Myocyte (in vitro differentiated cells): ENCODE results near the gene TAS2R60. TPM values are rescaled to one million over a fixed set of nuclear protein-coding genes. Genes with fewer than 3 reads are reported as not detected.
"Not testable (repeated sequence)": the region's sequence is repeated elsewhere in the genome, so short reads cannot be mapped to it uniquely, and the experiment has no call there.

Source experiments
- DNase-seq: peaks from one replicate; pipeline ENCODE4 v3.0.0-alpha.2; 2012; ENCODE audit warnings: low read depth
- total RNA-seq: library from RNA; depleted of rRNA; stranded (reverse); fragments of >200 nt; gene quantifications from 2 replicates; pipeline ENCODE4 v1.2.3, GENCODE V29; 2014

Gene TAS2R60
- total RNA-seq, 1 donor from 2014 or later: not detected

DNA sequence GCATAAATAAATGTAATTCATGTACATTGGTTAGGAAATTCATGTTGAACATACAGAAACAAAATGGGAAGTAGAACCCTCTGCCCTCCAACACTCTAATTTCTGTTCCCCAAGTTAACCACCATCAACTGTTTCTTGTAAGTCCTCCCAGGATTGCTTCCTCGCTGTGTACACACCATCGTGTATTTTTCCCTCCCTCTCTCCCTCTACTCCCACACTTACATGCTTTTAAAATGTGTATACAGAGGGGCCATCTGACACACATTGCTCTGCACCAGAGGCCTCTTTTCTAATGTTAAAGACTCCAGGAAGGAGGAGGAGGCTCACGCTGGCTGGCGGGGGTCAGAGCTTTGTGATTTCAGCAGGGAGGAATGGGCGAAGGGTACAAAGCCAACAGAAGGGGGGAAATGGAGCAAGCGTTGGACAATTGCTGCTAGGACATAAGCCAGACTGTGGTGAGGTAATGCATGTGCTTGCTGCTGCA, 32.7 kb upstream of the TAS2R60 start:
- no peak for DNase-seq

DNA sequence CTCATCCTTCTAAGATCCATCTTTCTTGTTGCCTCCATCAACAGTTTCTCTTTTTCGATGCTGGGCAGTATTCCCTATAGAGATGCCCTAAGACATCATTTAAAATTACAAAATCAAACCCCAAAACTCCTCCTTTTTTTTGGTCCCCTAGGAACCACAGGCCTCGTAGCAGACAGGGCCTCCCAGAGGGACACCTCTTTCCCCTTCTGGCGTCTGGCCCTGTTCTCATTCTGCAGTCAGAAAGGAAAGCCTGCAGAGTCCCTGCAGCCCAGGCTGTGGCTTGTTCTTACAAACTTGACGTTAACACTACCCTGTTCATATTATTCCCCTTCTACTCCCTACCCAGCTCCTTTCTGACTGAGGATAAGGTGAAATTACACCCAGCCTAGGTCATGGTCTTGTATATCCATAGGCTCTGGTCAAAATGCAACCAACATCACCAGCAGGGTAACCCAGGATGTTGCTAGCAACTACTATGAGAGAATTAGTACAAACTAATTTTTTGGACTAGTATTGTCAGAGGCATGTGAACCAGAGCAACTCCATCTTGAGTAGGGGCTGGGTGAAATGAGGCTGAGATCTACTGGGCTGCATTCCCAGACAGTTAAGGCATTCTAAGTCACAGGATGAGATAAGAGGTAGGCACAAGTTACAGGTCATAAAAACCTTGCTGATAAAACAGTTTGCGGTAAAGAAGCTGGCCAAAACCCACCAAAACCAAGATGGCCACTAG, 31.1 kb upstream of the TAS2R60 start:
- no peak for DNase-seq

DNA sequence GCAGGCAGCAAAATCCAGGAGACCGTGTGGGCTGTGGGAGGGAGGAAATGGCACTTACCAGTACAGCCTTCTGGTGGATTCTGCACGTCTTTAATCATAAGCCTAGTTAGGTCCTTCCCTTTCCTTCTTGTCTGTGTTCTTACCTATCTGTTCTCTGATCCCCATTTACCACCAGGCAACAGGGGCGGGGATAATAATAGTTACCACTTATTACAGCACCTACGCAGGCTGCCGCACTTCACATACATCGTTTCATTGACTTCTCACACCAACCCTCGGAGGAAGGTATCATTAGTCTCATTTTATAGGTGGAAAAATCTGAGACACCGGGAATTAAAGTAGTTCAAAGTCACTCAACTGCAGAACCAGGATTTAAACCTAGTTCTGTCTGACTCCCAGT, 30.1 kb upstream of the TAS2R60 start:
- DNase-seq: no peak

DNA sequence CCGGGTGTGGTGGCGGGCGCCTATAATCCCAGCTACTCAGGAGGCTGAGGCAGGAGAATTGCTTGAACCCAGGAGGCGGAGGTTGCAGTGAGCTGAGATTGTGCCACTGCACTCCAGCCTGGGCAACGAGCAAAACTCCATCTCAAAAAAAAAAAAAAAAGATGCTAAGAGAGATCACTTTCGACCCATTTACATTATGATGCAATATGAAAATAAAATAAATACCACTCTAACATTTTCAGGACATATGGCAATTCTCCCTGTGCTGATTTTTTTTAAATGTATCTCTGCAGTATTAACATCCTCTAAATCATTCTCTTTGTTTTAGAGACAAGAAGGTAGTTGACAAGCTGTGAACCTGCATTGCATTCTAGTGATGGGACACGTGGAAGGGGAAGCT, 28.0 kb upstream of the TAS2R60 start:
- not testable (repeated sequence) for DNase-seq

DNA sequence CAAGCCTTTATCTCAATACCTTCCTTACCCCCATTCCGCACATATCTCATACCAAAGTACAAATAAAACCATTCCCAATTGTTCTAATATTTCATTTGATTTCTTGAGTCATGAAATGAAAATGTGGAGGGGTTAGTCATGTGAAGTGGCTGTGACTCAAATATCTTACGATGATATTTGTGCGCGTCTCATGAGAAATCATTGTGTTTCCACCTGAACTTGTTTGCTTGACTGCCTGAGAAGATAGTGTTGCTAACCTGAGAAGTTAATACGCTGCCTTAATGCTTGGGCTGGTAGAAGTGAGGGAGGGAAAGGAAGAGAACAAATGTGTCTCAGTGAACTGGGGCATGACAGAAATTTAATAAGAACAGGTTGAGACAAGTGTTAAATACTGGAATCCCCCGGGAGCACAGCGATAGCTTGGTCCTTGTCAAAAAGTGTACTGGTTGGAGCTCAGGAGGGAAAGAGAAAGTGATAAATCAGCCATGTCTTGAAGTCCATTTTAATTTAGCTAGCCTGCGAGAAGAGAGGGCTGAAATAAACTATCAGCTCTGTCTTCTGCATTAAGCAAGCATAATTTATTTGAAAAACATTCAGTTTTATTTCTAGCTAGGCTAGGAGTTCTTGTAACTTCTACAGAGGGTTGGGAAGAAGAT, 27.4 kb upstream of the TAS2R60 start:
- no peak for DNase-seq

DNA sequence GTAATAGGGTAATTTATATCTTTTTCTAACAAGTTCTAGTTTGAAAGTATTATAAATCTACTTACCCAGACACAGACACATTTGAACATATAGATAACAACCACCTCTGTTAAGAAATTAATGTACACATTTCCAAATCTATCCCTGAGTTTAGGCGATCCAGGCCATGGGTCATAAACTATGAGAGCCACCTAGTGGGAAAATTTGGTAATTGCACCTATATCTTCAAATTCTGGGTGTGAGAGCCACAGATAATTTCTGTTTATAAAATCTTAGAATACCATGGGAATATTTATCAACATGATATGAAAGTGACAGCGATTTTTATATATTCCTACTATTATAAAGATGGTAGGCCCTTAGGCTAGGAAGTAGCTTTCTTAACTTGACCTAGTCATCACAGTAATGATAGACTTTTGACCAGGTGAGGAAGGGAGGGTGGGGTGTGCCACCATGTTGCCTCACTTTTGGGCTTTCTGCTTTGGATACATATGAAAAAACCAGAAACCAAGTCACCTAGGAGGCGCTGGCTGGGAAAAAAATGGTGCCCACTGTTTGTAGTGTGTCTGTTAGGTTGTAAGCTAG, 26.6 kb upstream of the TAS2R60 start:
- DNase-seq: peak; percentile 75

DNA sequence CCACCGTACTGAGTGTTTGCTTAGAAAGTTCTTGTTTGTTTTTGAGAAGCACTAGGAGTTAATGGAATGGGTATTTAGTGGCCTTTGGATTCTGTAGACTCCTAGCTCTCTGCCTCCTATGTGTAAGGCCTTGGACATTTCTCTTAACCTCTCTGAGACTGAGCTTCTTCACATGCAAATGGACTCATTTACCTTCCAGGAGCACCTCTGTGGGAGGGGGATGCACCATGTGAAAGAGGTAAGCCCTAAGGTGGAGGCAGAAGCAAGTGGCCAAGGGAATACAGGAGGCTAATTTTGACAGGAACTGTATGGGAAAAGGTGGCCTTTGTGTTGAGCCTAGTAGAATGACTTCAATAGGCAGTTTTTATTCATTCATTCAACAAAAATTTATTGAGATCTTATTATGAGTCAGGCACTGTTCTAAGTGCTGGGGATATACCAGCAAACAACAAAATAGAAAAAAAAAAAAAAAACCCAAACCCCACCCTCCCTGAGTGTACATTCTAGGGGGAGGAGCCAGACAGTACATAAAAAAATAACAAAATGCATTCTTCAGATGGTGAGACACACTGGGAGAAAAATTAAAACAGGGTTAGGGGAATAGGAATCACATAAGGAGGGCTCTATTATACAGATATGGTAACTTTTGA, 25.4 kb upstream of the TAS2R60 start:
- no peak for DNase-seq

DNA sequence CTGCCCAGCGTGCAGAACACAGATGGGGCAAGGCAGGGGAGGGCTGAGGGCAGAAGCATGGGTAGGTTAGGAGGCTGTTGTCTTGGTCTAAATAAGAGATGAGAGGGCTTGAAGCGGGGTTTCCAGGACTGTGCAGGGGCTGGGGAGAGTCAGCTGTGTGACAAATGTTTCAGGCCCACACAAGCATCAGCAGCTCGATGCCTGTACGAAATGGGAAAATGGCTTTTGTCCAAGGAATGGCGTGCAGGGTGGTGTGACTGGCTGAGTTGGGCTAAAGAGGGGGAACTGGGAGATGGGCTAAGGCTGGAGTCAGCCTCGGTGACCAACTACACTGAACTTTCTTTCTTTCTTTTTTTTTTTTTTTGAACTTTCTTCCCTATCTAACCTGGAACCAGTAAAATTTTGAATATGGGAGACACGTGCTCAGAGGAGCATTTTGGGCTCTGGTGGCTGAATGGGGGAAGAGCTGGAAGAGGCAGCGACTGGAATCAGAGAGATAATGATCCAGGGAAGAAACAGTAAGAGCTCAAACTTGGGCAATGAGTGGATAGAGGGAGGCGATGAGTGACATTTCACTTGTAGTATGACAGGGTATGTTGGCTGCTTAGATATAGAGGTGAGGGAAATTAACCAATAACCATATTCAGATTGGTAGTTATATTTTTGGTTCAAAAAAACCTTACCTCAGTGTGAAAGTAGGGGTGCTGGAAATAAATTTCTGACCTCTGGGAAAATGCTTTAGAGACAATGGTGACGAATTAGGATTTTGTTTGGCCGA, 24.4 kb upstream of the TAS2R60 start:
- DNase-seq: peak; percentile 33

DNA sequence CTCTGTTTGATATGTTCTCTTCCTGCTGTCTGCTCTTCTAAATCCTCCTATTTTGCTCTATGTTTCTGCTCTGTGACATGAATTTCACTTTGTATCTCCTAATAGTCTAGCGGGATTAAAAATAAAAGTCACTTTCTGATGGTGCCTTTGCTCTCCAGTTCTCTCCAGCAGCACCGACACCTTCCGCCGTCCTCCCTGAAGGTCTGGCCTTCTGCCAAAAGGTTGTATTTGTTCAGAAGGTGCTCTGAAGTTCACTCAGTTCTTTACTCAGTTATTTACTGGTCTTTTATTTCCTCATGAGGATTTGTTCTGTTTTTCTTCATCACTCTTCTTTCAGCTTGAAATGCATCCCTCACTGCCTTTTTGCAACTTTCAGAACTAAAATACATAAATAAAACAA, 23.4 kb upstream of the TAS2R60 start:
- DNase-seq: no peak

DNA sequence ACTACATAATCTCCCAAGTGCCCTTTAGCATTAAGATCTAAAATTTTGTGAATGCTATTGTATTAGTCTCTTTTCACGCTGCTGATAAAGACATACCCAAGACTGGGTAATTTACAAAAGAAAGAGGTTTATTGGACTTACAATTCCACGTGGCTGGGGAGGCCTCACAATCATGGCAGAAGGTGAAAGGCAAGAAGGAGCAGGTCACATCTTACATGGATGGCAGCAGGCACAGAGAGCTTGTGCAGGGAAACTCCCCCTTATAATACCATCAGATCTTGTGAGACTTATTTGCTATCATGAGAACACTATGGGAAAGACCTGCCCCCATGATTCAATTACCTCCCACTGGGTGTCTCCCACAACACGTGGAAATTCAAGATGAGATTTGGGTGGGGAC, 22.6 kb upstream of the TAS2R60 start:
- not testable (repeated sequence) for DNase-seq

DNA sequence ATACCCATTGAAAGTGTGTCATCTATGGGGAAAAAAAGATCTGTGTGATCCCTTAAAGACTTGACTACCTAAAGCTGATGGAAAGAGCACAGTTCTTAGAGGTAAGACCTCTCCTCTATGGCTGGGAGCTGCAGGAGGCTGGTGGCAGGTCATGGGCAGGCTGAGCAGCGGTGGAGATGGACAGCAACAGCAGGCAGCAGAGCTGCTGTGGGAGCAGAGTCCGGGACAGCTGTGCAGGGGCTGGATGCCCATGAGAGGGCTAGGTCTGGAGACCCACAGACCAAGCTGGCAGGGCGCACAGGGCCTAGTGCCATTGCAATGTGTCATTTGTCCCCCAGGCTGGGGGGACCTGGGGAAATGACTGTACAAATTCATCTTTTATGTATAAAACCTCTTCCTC, 21.2 kb upstream of the TAS2R60 start:
- DNase-seq: peak; percentile 84

DNA sequence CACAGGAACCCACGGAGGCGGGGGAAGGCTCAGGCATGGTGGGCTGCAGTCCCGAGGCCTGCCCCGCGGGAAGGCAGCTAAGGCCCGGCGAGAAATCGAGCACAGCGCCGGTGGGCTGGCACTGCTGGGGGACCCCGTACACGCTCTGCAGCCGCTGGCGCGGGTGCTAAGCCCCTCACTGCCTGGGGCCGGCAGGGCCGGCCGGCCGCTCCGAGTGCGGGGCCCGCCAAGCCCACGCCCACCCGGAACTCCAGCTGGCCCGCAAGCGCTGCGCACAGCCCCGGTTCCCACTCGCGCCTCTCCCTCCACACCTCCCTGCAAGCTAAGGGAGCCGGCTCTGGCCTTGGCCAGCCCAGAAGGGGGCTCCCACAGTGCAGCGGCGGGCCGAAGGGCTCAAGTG, 18.8 kb upstream of the TAS2R60 start:
- not testable (repeated sequence) for DNase-seq

DNA sequence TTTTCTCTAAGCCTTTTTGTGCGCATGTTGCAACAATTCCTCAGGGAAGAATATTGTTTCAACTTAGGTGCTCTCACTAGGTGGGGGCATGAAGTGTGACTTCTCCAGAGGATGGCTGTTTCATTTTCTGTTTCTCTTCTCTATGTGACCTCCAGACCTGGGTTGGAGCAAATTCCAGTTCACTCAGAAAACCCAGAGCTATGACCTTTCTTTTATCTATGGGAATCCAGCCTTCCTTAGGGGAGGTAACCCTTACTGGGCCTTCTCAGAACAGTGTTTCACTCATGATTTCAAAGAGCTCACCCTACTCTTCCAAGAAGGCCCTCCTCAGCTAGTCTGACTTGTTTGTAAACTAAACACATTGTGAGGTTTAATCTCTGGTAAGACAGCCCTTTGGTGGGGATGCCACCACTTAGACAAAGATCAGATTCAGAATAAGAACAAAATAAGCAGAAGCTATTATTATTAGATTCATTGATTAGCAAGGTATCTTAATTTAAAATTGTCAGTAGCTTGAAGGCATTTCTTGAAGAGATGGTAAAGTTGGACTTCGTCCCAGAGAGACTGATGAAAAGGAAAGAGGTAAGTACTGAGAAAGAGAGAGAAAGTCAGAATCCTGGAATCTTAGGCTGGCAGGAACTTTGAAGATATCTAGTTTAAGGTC, 16.6 kb upstream of the TAS2R60 start:
- no peak for DNase-seq

DNA sequence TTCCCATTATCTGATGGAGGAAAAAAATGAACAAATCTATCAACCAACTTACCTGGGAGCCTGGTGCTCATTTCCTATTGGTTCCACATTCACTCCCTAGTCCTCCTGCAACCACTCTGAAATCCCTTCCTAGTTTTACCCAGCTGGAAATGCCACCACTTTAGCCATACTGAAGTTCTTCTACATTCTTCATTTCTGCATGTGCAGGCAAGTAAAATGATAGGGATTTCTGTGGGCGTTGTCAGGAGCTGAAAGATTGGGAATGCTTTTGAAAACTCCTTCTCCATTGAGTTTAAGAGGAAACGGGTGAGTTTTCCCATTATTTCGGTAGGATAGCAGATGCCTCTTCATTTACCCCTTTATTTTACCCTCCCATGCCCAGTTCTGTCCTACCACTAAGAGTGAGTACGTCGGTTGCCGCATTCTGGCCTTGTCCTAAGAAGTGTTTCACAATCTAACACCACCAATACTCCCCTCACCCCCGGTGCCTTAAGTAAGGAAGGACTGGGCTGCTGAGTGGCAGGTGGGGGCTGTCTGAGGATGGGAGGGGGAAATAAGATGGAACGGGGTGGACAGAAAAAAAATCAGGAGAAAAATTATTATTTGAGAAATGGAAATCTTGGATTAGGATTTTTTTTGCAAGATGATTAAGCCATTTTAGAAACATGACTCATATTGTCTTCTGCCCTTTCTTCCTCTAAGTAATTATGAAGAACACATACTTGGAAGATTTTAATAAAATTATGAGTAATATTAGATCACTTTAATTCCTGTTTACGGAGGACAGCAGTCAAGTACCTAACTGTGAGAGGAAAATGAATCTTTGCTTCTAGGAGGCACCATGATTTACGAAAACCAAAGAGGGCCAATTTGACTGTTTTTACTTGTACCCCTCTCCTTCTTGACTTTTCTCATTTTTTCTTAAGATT, 13.2 kb upstream of the TAS2R60 start:
- DNase-seq: no peak

DNA sequence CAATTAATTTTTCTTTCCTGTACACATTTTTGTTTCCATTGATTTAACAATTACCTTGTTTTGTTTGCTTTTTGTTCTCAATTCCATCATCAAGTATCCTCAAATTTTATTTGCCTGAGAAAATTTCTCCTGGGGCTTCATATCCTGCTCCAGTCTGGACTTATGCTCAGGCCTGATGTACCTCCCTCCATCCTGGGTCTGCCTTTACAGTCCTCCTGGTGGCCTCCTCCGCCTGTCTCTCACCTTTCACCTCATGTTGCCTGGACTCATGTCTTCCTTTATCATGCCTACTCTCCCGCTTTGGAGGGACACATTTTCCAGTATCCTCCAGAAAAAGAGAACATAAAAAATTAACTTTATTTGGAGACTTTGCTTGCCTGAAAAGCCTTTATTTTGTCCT, 12.1 kb upstream of the TAS2R60 start:
- no peak for DNase-seq

DNA sequence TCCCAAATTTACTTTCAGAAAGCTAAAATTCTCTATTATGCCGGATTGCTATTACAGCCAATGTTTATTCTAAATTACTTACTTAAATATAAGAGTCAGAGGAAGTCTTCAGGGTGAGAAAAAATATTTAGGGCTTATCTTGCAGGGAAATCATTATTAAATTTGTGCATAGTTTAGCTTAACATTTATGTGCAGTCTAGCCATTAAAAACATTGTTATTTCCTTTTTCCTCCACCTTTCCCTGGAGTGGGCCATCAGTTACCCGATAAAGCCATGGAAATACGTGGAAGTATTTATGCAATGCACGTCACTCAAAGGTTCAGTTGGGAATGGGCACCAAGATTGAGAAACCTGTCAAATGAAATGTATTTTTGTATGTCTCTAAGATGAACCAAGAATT, 9.5 kb upstream of the TAS2R60 start:
- no peak for DNase-seq

DNA sequence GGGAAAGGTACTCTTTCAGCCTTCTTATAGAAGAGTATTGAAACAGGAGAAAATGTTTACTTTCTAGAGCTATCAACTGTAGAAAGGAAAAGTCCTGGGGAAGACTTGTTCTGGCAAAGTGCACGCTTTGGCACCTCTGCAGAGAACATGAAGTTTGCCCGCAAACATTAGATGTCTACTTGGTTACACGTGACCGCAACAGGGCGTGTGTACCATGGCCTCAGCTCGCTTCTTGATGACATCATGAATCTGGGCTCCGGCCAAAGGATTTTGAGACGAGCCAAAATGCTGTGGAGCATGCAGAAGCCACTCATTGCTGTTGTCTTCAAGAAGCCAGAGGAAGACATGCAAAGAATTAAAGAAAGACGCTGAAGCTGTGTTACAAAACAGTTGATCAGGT, 8.6 kb upstream of the TAS2R60 start:
- DNase-seq: peak; percentile 87

DNA sequence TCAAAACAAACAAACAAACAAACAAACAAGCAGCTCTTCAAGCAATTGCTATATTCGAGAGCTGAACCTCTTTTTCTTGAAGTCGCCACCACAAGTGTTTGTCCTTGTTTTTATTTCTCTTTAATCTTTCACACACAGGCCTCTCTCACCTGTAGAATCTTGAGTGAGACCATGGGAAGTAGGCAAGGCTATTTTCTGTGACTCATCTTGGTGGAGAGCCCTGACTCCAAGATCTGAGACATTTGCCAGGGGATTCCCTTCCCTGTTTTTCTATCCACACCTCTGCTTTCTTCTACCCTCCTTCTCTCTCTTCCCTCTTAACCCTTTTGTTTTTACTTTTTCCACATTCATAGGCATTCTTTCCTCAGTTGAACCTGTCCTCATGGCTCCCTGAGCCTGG, 8.0 kb upstream of the TAS2R60 start:
- no peak for DNase-seq

DNA sequence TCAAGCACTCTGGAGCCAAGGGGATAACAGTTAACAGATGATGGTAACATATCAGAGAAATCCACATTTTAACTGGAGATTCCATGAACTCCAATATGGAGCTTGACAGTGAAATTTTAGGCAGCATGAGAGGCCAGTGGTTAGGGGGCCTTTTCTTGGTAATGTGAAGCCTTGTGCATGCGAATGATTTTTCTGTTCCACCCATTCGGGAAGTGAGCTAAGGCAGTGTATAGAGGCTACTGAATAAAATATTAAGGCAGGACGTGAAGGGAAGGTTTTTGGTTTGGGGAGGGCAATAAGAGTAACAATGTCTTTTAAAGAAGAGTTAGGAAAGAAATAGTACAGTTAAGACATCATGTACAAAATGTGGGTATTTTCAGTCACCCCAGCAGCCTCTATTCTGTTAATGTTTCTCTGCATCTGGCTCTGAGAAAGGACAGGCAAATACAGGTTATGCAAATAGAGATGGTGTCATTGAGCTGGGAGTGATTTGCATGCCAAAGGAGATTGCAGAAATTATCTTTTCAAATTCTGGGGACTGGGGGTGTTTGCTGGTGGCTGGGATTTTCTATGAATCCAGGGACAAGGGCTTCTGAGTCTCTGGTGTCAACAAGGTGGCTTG, 6.8 kb upstream of the TAS2R60 start:
- DNase-seq: no peak
